ENCODE data around the gene SHC4.

- TF ChIP-seq POLR2A (IDR thresholded peaks at IDR 0.05; ENCODE audit: low read length), result no peak
- no peak for TF ChIP-seq GATA1 (IDR thresholded peaks at IDR 0.05; ENCODE audit: low read depth, low read length)
Measured at GRCh38 chr15:48855501-48856440, 107.9 kb downstream of the SHC4 start.

All from erythroblast (primary cell).